ENCODE measurements around the gene UBE3C. TPM values are rescaled to one million over a fixed set of nuclear protein-coding genes. Genes with fewer than 3 reads are reported as not detected.

Gene UBE3C
- total RNA-seq, 3 donors from 2014 or later (not counting 1 experiment from before 2014, with no cell fraction given) = 44.6 to 56.7 (median 55.5) TPM

- Histone ChIP-seq H3K36me3 (ENCODE audit: control insufficient read depth, insufficient read depth, low read length) (no peaks in the 10 kb centered on the region), H3K27me3 (ENCODE audit: control insufficient read depth, insufficient read depth, low read length) (no peaks in the 10 kb centered on the region), H3K4me1 (ENCODE audit: control insufficient read depth, insufficient read depth, low read length) (no peaks in the 10 kb centered on the region), H3K4me3 (ENCODE audit: low read length) (no peak overlapping the region), H3K27ac (ENCODE audit: low read length) (no peak overlapping the region), H3K9me3 (ENCODE audit: control insufficient read depth, insufficient read depth, low read length) (peaks cover under 1% of the 10 kb centered on the region)
- Mint-ChIP-seq H3K27me3 (ENCODE audit: low read depth in 2 of 2) (peaks cover 5 to 7% of the 10 kb centered on the region in 2 donors), H3K4me1 (no peaks in the 10 kb centered on the region), H3K9me3 (no peaks in the 10 kb centered on the region), H3K27ac (no peak overlapping the region), H3K4me3 (no peak overlapping the region), H3K36me3 (no peaks in the 10 kb centered on the region)
- DNase-seq = no peak
- TF ChIP-seq CTCF (IDR thresholded peaks at IDR 0.05) = no peak
- intact Hi-C loops (cut with micrococcal nuclease) = no loop called here
- WGBS (ENCODE audit: insufficient coverage) = 86% methylated on average over 11 of the region's 12 CpGs
- no peak for ATAC-seq
Measured at GRCh38 chr7:157122800-157123495, 15.8 kb upstream of the UBE3C start.

GRCh38 chr7:157124690-157125089 lies 14.0 kb upstream of the UBE3C start:
- Mint-ChIP-seq H3K27ac (no peak overlapping the region), H3K4me1 (no peaks in the 10 kb centered on the region), H3K27me3 (ENCODE audit: low read depth in 2 of 2) (peaks cover 11 to 13% of the 10 kb centered on the region in 2 donors), H3K36me3 (no peaks in the 10 kb centered on the region), H3K4me3 (no peak overlapping the region), H3K9me3 (no peaks in the 10 kb centered on the region)
- Histone ChIP-seq H3K27me3 (ENCODE audit: control insufficient read depth, insufficient read depth, low read length) (no peaks in the 10 kb centered on the region), H3K4me3 (ENCODE audit: low read length) (no peak overlapping the region), H3K27ac (ENCODE audit: low read length) (no peak overlapping the region), H3K4me1 (ENCODE audit: control insufficient read depth, insufficient read depth, low read length) (no peaks in the 10 kb centered on the region), H3K9me3 (ENCODE audit: control insufficient read depth, insufficient read depth, low read length) (no peaks in the 10 kb centered on the region), H3K36me3 (ENCODE audit: control insufficient read depth, insufficient read depth, low read length) (no peaks in the 10 kb centered on the region)
- 90% methylated on average over 15 of the region's 15 CpGs for WGBS (ENCODE audit: insufficient coverage)
- no peak for DNase-seq
- no peak for TF ChIP-seq CTCF (IDR thresholded peaks at IDR 0.05)
- intact Hi-C loops (cut with micrococcal nuclease) = no loop called here
- ATAC-seq = no peak

- H3K4me1 ChIP-seq (ENCODE audit: control insufficient read depth, insufficient read depth, low read length) = no peaks in the 10 kb centered on the region
- intact Hi-C loops (cut with micrococcal nuclease) = no loop called here
- Mint-ChIP-seq H3K4me1 (no peaks in the 10 kb centered on the region), H3K27ac (no peak overlapping the region), H3K9me3 (no peaks in the 10 kb centered on the region), H3K36me3 (no peaks in the 10 kb centered on the region), H3K27me3 (ENCODE audit: low read depth in 2 of 2) (peaks cover 9 to 15% of the 10 kb centered on the region in 2 donors), H3K4me3 (no peak overlapping the region)
- 87% methylated on average over 26 of the region's 26 CpGs for WGBS (ENCODE audit: insufficient coverage)
- no peaks in the 10 kb centered on the region for H3K9me3 ChIP-seq (ENCODE audit: control insufficient read depth, insufficient read depth, low read length)
- no peak overlapping the region for H3K27ac ChIP-seq (ENCODE audit: low read length)
- DNase-seq (no peak), ATAC-seq (no peak)
- H3K27me3 ChIP-seq (ENCODE audit: control insufficient read depth, insufficient read depth, low read length) = no peaks in the 10 kb centered on the region
- TF ChIP-seq CTCF (IDR thresholded peaks at IDR 0.05) = no peak
- H3K36me3 ChIP-seq (ENCODE audit: control insufficient read depth, insufficient read depth, low read length) = no peaks in the 10 kb centered on the region
- H3K4me3 ChIP-seq (ENCODE audit: low read length) = no peak overlapping the region
Measured at GRCh38 chr7:157125376-157126223, 13.1 kb upstream of the UBE3C start.

All from natural killer cell (primary cell).